HG02852 (cell line): Measurements from ENCODE around the gene LAMC2.
"Not testable (repeated sequence)": the region's sequence is repeated elsewhere in the genome, so short reads cannot be mapped to it uniquely, and the experiment has no call there.

Experiments
- ATAC-seq: cut with Tn5 transposase; IDR thresholded peaks from one replicate; pipeline ENCODE4 v1.9.1; 2021; ENCODE audit warnings: mild to moderate bottlenecking, moderate library complexity; ENCODE audit not compliant: unreplicated experiment

Gene LAMC2

GRCh38 chr1:183236158-183236725 lies 50.2 kb downstream of the LAMC2 start:
- no peak for ATAC-seq

DNA sequence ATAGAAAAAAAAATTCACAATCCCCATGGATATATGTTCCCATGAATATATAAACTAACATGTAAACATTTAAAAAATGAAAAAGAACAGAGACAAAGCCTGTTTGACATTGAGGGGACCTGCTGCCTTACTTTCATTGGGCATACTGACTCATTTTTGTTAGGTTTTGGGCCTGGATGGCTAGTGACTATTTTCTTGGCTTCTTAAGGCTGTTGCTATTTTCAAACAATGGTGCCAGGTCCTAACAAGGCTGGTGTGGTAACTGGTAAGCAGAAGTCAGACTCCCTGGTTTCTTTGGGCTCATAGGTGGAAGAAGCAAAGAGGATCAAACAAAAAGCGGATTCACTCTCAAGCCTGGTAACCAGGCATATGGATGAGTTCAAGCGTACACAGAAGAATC lies 51.0 kb downstream of the LAMC2 start:
- ATAC-seq: no peak

DNA sequence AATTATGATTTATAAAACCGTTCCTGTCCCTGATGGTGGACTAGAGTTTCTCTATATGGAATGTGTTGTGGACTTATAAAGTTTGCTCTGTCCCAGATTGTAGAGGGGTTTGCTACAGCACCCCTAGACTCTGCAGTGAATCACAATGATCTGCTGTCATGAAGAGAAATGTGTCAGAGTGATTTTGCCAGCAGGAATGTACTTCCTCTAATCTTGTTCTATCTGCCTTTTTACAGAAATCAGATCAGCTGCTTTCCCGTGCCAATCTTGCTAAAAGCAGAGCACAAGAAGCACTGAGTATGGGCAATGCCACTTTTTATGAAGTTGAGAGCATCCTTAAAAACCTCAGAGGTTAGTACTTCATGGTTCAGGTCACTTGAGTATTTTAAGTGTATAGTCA lies 52.0 kb downstream of the LAMC2 start:
- no peak for ATAC-seq

- no peak for ATAC-seq
Measured at GRCh38 chr1:183239220-183239742, 53.2 kb downstream of the LAMC2 start.

DNA sequence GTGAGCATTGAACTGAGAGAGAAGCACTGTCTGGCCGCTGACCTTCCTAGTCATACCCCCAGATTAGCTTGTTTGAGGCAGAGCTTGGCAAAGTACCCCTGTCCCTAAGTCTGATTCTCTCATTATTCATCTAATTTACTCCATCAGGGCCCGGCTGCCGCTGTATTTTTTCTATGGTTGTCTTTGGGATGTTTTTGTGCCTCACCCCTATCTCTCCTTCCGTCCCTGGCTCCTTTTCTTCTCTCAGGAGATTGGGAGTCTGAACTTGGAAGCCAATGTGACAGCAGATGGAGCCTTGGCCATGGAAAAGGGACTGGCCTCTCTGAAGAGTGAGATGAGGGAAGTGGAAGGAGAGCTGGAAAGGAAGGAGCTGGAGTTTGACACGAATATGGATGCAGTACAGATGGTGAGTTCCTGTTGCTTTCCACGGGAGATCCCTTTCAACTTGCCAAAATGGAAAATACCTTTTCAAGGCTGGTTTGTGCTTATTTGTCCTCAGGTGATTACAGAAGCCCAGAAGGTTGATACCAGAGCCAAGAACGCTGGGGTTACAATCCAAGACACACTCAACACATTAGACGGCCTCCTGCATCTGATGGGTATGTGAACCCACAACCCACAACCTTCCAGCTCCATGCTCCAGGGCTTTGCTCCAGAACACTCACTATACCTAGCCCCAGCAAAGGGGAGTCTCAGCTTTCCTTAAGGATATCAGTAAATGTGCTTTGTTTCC lies 53.9 kb downstream of the LAMC2 start:
- no peak for ATAC-seq

DNA sequence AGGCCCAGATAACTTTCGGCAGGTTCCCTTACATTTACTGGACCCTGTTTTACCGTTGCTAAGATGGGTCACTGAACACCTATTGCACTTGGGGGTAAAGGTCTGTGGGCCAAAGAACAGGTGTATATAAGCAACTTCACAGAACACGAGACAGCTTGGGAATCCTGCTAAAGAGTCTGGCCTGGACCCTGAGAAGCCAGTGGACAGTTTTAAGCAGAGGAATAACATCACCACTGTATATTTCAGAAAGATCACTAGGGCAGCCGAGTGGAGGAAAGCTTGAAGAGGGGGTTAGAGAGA lies 54.4 kb downstream of the LAMC2 start:
- ATAC-seq: no peak

DNA sequence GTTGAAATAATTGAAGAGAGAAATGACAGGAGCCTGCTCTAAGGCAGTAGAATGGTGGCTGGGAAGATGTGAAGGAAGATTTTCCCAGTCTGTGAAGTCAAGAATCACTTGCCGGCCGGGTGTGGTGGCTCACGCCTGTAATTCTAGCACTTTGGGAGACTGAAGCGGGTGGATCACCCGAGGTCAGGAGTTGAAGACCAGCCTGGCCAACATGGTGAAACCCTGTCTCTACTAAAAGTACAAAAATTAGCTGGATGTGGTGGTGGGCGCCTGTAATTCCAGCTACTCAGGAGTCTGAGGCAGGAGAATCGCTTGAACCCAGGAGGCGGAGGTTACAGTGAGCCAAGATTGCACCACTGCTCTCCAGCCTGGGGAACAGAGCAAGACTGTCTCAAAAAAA lies 54.8 kb downstream of the LAMC2 start:
- not testable (repeated sequence) for ATAC-seq

DNA sequence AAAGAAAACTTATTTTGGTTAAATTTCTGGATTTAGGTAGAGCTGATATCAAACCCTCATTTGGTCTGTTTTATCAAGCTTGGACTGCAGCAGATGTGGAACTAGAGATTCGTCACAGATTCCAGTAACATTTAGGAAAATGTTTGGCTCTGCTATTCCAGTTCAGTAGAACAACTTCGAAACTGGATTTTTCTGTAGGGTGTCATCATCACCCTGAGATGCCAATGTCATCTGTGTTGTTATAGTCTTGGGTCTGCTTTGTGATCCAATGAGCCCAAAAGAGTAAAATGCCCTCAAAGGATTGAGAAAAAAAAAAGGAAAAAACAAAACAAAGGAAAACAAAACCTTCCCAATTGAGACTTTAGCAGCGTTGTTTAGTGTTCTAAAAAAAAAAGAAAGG lies 55.4 kb downstream of the LAMC2 start:
- no peak for ATAC-seq

GRCh38 chr1:183242556-183242955 lies 56.5 kb downstream of the LAMC2 start:
- no peak for ATAC-seq

GRCh38 chr1:183243161-183244050 lies 57.3 kb downstream of the LAMC2 start:
- ATAC-seq: no peak

GRCh38 chr1:183244466-183244865 lies 58.4 kb downstream of the LAMC2 start:
- ATAC-seq: no peak

DNA sequence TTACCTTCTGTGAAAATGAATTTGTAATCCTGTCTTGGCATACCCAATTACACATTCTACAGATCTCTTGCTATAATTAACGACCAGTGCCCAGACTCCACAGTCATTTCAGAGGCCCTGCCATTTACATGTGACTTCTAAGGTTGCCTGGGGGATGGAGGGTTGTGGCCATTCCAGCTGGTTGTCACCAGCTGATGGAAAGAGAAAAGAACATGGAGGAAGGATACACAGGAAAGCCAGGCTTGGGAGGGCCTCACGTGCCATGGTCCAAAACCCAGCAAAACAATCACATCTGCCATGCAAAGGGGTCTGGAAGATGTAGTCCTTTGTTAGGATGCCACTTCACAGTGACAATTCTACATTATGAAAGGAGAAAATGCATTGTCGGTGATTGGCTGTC lies 59.3 kb downstream of the LAMC2 start:
- no peak for ATAC-seq

DNA sequence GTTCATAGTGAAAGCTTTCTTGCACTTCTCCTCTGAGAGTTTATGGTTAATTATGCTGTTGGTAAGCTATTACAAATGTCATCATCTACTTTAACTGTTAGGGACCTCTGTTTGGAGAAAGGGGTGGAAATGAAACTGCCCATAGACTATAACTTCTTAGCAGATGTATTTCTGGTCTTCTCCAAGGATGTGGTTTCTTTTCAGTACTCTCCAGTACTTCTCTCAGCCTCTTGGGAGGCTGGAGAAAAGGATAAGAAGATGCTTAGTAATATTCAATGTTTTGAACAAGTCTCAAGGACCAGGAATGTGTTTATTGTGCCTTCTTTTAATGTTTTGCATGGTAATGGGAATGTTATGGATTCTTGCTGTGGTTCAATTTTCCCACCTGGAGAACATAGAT lies 60.4 kb downstream of the LAMC2 start:
- ATAC-seq: no peak

GRCh38 chr1:183247066-183247465 lies 61.0 kb downstream of the LAMC2 start:
- ATAC-seq: no peak

- no peak for ATAC-seq
Measured at GRCh38 chr1:183247484-183247883, 61.4 kb downstream of the LAMC2 start.

GRCh38 chr1:183247931-183248330 lies 61.9 kb downstream of the LAMC2 start:
- no peak for ATAC-seq

DNA sequence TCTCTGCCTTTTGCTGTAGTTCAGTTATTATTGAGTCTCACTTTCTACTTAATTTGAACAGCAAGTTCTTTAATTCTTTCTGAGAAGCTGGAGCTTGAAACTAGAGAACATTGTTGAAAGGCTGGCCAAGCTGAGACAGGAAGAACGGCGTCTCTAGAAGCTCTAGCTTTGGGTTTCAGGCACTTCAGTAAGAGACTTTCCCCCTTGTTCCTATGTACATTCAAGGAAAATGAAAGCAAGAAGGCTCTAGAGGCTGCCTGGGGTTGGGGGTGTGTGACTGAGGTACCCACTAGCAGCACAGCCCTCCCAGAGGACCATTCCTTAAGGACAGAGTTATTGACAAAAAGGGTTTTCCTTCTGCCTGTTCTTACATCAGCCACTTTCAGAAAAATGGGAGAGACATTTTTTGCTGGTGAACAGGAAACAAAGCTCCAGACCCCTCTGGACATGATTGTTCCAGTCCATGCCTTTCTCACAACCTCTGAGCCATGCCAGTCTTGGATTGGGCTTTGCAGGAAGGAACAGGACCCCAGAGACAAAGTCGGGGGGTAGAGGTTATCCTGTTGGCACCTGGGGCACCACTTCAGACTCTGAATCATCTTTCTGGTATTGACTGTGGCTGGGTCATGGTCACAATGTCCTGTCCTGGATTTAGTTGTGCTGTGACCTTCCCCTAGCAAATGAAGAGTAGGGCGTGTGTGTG lies 63.1 kb downstream of the LAMC2 start:
- ATAC-seq: no peak

GRCh38 chr1:183249941-183250452 lies 63.9 kb downstream of the LAMC2 start:
- no peak for ATAC-seq

GRCh38 chr1:183251101-183251958 lies 65.3 kb downstream of the LAMC2 start:
- ATAC-seq: no peak

GRCh38 chr1:183251959-183252450 lies 65.9 kb downstream of the LAMC2 start:
- no peak for ATAC-seq
